Naive thymus-derived CD8-positive, alpha-beta T cell (primary cell): ENCODE results near the gene ARMC10. TPM values are rescaled to one million over a fixed set of nuclear protein-coding genes. Genes with fewer than 3 reads are reported as not detected.
"Not testable (repeated sequence)": the region's sequence is repeated elsewhere in the genome, so short reads cannot be mapped to it uniquely, and the experiment has no call there.

Source experiments
- ATAC-seq, 2 donors: fragments of 150-1000 bp; cut with Tn5 transposase in 1 of 2; sonication (Bioruptor Pico), chemical (Tn5 transposase) in 1 of 2; 1 replicate in 1 of 2; 2 replicates in 1 of 2; pipeline ENCODE4 v1.10.0; 2021; ENCODE audit warnings: mild to moderate bottlenecking in 2 of 2, moderate library complexity in 2 of 2
- POLR2A ChIA-PET: fragments of 350-600 bp; sonication (Branson Sonifier 250); formaldehyde crosslinking; loops from one replicate; lab custom pipeline; 2021; ENCODE audit warnings: antibody characterized with exemption; lab: Charles Lee
- DNase-seq, 10 donors: peaks; one replicate each; pipeline versions ENCODE4 v3.0.0 to v3.0.0-alpha.2; 2020 to 2022
- H3K27ac Mint-ChIP-seq, 10 donors: one replicate each; pipeline ENCODE4 v1.8.0; 2020 to 2022; ENCODE audit warnings: mild to moderate bottlenecking in 10 of 10, mixed read lengths in 10 of 10, moderate library complexity in 4 of 10, inconsistent platforms in 1 of 10
- H3K27me3 Mint-ChIP-seq, 5 donors: one replicate each; pipeline ENCODE4 v1.8.0; 2021 to 2022; ENCODE audit warnings: mixed read lengths in 5 of 5
- H3K36me3 Mint-ChIP-seq, 3 donors: one replicate each; pipeline ENCODE4 v1.8.0; 2020 to 2022; ENCODE audit warnings: mixed read lengths in 3 of 3, mild to moderate bottlenecking in 2 of 3, inconsistent platforms in 1 of 3
- H3K4me1 Mint-ChIP-seq, 4 donors: one replicate each; pipeline ENCODE4 v1.8.0; 2021 to 2022; ENCODE audit warnings: mixed read lengths in 4 of 4
- H3K4me3 Mint-ChIP-seq, 10 donors: one replicate each; pipeline ENCODE4 v1.8.0; 2020 to 2022; ENCODE audit warnings: mild to moderate bottlenecking in 10 of 10, mixed read lengths in 10 of 10, moderate library complexity in 6 of 10, inconsistent platforms in 1 of 10
- H3K9me3 Mint-ChIP-seq, 9 donors: one replicate each; pipeline ENCODE4 v1.8.0; 2020 to 2022; ENCODE audit warnings: mixed read lengths in 9 of 9, mild to moderate bottlenecking in 3 of 9, inconsistent platforms in 1 of 9, moderate library complexity in 1 of 9
- polyA plus RNA-seq, 3 donors: library from polyadenylated mRNA; unstranded; fragments of 300-500 nt; fragmentation: Illumina TruSeq; gene quantifications; one replicate each; pipeline ENCODE4 v1.2.3, GENCODE V29; 2021
- total RNA-seq, 8 experiments: library from RNA in 2 of 8; stranded (reverse) in 2 of 8; gene quantifications; one replicate each; pipeline ENCODE4 v1.2.3 and lab custom pipeline; 2021 to 2026

Gene ARMC10
- total RNA-seq: 10 to 100 TPM; 27.3 to 28.7 TPM
- polyA plus RNA-seq: 10 to 100 TPM; 38.3 to 45.8 (median 41.0) TPM
- total RNA-seq (lab: John Stamatoyannopoulos, UW): 12.3 to 57.3 (median 30.7) reads per million in 6 experiments

DNA sequence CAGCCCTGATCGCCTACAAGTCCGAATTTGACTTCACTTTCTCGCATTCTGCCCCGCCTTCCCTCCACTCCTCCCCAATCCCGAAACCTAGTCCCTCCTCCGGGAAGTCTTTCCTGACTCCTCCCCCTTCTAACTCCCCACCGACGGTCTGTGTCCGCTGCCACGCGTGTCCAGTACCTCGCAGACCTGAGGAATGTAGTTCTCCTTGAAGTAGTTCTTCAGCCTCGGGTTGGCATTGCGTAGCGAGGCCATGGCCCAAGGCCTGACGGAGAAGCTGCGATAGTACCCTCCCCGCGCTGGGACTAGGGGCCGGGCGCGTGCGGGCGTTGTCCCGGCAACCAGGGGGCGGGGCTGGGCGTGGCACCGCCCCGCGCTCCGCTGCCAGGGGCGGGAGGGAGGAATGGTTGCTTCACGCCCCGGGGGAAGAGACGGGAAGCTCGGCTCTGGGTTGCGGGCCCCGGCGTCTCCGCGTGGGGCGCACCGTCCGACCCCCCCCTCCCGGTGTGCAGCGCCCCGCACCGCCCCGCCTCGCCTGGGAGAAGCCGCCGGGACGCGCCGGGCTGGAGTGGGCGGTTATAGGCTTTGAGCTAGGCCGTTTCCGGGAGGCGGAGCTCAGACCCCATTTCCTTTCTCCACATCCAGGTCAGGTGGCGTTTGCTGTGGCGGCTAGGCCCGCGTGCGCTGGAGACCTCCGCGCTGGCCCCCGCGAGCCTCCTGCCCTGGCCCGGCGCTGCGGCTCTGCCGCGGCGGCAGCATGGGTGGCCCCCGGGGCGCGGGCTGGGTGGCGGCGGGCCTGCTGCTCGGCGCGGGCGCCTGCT, at the start of gene ARMC10, which contains the start of gene FBXL13:
ARMC10 (plus strand) TSS at position 622 of the 818 bp plus-strand sequence; CDS start at position 755, 133 bp downstream.
FBXL13 (minus strand) TSS at position 278 of the 818 bp plus-strand sequence.
- peaks cover 22 to 50% (median 42%) of the 10 kb centered on the region in 4 donors for H3K4me1 Mint-ChIP-seq
- no peaks in the 10 kb centered on the region for H3K27me3 Mint-ChIP-seq
- H3K36me3 Mint-ChIP-seq: peaks cover 0 to 11% (median 3%) of the 10 kb centered on the region in 3 donors
- H3K4me3 Mint-ChIP-seq: peak within 1 kb of the TSS; percentile 93 to 97 (median 96)
- peak within 1 kb of the TSS; percentile 88 to 99 (median 96) for H3K27ac Mint-ChIP-seq
- DNase-seq (peak; percentile 81 to 92 (median 90)), ATAC-seq (peak; percentile 79)
- H3K9me3 Mint-ChIP-seq: no peaks in the 10 kb centered on the region
- POLR2A ChIA-PET: interaction anchor here (0.8 to 2.7 kb wide), 14 partner anchors 9 to 1866 kb away, joined by 3 to 26 read pairs (median 4); partner anchors contain the start of genes FAM185A, NAPEPLD and PSMC2

DNA sequence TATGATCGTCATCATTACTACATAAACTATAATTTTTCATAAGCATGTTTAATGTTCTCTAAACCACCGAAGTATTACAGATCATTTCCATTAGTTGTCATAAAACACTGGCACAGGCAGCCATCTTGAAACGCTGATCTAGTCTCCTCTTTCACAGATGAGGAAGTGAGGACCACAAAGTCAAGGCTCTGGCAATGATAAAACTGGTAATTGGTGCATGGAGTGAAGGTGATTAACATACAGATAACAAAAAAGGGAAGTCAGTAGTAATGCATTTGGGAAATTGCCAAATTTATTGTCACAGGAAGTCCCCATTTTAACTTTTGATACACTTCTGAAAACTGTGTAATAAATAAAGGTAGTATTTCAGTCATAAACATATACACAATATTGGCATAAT, 49.6 kb upstream of the ARMC10 start:
- Mint-ChIP-seq H3K36me3 (peaks cover 5 to 26% (median 10%) of the 10 kb centered on the region in 3 donors), H3K4me3 (no peak overlapping the region), H3K27ac (no peak overlapping the region), H3K9me3 (peaks cover 0 to 18% (median 9%) of the 10 kb centered on the region in 9 donors), H3K27me3 (no peaks in the 10 kb centered on the region), H3K4me1 (peaks cover 0 to 6% (median 2%) of the 10 kb centered on the region in 4 donors)
- ATAC-seq (no peak), DNase-seq (no peak)
- POLR2A ChIA-PET: no interaction called here

DNA sequence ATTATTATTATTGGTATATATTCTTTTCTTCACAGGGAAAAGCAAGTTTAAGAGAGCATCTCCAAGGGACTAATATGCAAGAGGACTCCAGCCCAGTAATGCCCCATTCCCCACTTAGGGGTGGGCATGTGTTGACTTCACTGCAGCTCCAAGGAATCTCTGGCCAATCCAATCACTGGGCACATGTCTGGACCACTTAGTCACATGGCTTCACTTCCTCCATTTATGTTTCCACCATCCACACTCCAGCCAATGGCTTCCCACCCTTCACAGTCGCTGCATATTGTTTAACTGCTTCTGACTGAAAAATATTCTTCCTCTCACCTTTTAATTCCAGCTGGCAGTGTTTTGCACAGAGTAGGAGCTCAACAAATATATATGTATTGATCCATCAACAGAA, 43.9 kb upstream of the ARMC10 start:
- no peak overlapping the region for H3K4me3 Mint-ChIP-seq
- POLR2A ChIA-PET: no interaction called here
- no peaks in the 10 kb centered on the region for H3K27me3 Mint-ChIP-seq
- no peak for DNase-seq
- no peaks in the 10 kb centered on the region for H3K9me3 Mint-ChIP-seq
- no peaks in the 10 kb centered on the region for H3K4me1 Mint-ChIP-seq
- no peak for ATAC-seq
- no peak overlapping the region for H3K27ac Mint-ChIP-seq
- peaks cover 0 to 6% (median 0%) of the 10 kb centered on the region in 3 donors for H3K36me3 Mint-ChIP-seq

- Mint-ChIP-seq H3K4me3 (no peak overlapping the region), H3K36me3 (peaks cover 0 to 6% (median 0%) of the 10 kb centered on the region in 3 donors), H3K4me1 (no peaks in the 10 kb centered on the region), H3K9me3 (no peaks in the 10 kb centered on the region), H3K27me3 (no peaks in the 10 kb centered on the region), H3K27ac (no peak overlapping the region)
- no peak for DNase-seq
- POLR2A ChIA-PET: no interaction called here
- no peak for ATAC-seq
Observed at GRCh38 chr7:103031781-103032180, 43.2 kb upstream of the ARMC10 start.

DNA sequence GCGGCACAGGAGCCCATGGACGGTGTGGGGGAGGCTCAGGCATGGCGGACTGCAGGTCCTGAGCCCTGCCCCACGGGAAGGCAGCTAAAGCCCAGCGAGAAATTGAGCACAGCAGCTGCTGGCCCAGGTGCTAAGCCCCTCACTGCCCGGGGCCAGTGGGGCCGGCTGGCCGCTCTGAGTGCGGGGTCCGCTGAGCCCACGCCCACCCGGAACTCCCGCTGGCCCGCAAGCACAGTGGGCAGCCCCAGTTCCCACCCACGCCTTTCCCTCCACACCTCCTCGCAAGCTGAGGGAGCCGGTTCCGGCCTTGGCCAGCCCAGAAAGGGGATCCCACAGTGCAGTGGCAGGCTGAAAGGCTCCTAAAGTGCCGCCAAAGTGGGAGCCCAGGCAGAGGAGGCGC, 40.6 kb upstream of the ARMC10 start:
- POLR2A ChIA-PET, H3K27ac Mint-ChIP-seq, H3K4me1 Mint-ChIP-seq, DNase-seq, ATAC-seq, H3K4me3 Mint-ChIP-seq, H3K9me3 Mint-ChIP-seq, H3K27me3 Mint-ChIP-seq: not testable (repeated sequence)
- peaks cover 0 to 12% (median 8%) of the 10 kb centered on the region in 3 donors for H3K36me3 Mint-ChIP-seq

DNA sequence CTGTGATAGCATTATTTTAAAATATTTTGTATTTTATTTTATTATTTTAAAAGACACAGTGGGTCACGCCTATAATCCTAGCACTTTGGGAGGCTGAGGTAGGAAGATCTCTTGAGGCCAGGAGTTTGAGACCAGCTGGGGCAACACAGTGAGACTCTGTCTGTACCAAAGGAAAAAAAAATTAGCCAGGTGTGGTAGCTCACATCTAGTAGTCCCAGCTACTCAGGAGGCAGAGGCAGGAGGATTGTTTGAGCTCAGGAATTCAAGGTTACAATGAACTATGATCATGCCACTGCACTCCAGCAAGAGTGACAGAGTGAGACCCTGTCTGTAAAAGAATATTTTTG, 37.5 kb upstream of the ARMC10 start:
- Mint-ChIP-seq H3K9me3 (peaks cover 0 to 15% (median under 1%) of the 10 kb centered on the region in 9 donors), H3K4me3 (no peak overlapping the region), H3K27me3 (peaks cover 0 to 3% (median 0%) of the 10 kb centered on the region in 5 donors), H3K36me3 (peaks cover 6 to 19% (median 11%) of the 10 kb centered on the region in 3 donors), H3K27ac (no peak overlapping the region), H3K4me1 (peaks cover 0 to 3% (median 0%) of the 10 kb centered on the region in 4 donors)
- ATAC-seq: no peak
- POLR2A ChIA-PET: no interaction called here
- DNase-seq: no peak

DNA sequence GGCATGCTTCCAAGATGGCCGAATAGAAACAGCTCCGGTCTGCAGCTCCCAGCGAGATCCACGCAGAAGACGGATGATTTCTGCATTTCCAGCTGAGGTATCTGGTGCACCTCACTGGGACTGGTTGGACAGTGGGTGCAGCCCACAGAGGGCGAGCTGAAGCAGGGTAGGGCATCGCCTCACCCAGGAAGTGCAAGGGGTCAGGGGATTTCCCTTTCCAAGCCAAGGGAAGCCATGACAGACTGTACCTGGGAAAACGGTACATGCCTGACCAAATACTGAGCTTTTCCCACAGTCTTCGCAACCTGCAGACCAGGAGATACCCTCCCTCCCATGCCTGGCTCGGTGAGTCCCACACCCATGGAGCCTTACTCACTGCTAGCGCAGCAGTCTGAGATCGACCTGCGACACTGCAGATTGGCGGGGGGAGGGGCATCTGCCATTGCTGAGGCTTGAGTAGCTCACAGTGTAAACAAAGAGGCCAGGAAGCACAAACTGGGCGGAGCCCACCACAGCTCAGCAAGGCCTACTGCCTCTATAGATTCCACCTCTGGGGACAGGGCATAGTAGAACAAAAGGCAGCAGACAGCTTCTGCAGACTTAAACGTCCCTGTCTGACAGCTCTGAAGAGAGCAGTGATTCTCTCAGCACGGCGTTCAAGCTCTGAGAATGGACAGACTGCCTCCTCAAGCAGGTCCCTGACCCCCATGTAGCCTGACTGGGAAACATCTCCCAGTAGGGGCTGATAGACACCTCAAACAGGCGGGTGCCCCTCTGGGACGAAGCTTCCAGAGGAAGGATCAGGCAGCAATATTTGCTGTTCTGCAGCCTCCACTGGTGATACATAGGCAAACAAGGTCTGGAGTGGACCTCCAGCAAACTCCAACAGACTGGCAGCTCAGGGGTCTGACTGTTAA, 36.9 kb upstream of the ARMC10 start:
- H3K27ac Mint-ChIP-seq, H3K4me3 Mint-ChIP-seq, DNase-seq, H3K4me1 Mint-ChIP-seq, POLR2A ChIA-PET, ATAC-seq, H3K27me3 Mint-ChIP-seq: not testable (repeated sequence)
- peaks cover 0 to 21% (median 7%) of the 10 kb centered on the region in 9 donors for H3K9me3 Mint-ChIP-seq
- H3K36me3 Mint-ChIP-seq: peaks cover 10 to 24% (median 18%) of the 10 kb centered on the region in 3 donors

DNA sequence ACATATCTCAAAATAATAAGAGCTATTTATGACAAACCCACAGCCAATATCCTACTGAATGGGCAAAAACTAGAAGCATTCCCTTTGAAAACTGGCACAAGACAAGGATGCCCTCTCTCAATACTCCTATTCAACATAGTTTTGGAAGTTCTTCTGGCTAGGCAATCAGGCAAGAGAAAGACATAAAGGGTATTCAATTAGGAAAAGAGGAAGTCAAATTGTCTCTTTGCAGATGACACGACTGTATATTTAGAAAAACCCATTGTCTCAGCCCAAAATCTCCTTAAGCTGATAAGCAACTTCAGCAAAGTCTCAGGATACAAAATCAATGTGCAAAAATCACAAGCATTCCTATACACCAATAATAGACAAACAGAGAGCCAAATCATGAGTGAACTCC, 33.1 kb upstream of the ARMC10 start:
- H3K36me3 Mint-ChIP-seq: peaks cover 17 to 33% (median 20%) of the 10 kb centered on the region in 3 donors
- H3K4me1 Mint-ChIP-seq, H3K27me3 Mint-ChIP-seq, POLR2A ChIA-PET, DNase-seq, H3K27ac Mint-ChIP-seq, H3K4me3 Mint-ChIP-seq, ATAC-seq: not testable (repeated sequence)
- H3K9me3 Mint-ChIP-seq: peaks cover 0 to 23% (median 11%) of the 10 kb centered on the region in 9 donors

DNA sequence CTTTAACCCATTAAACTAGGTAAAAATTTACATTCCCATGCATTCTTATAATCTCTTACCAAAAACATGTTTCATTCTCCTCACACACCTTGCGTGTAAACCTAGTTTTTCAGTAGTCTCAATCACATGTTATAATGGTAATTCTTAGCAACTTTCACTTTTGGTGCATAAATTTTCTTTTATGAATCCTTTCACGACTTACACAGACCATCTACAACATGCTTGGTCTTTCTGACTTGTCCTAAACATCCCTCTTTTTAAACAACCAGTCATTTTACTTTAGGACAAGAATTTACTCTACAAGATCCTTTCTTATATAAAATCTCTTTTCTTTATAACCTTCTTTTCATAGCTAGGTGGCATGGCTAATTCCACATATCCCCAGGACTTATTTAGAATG, 26.1 kb upstream of the ARMC10 start:
- Mint-ChIP-seq H3K4me1 (no peaks in the 10 kb centered on the region), H3K27ac (no peak overlapping the region), H3K4me3 (no peak overlapping the region), H3K36me3 (peaks cover 7 to 16% (median 10%) of the 10 kb centered on the region in 3 donors), H3K9me3 (peaks cover 0 to 6% (median 1%) of the 10 kb centered on the region in 9 donors), H3K27me3 (no peaks in the 10 kb centered on the region)
- DNase-seq: no peak
- POLR2A ChIA-PET: interaction anchor here (0.7 kb wide), 1 partner anchor 122 kb away, joined by 3 read pairs; no protein-coding TSS in a partner anchor
- ATAC-seq: no peak

- no peak for DNase-seq
- Mint-ChIP-seq H3K9me3 (peaks cover 0 to 6% (median 0%) of the 10 kb centered on the region in 9 donors), H3K36me3 (peaks cover 7 to 19% (median 11%) of the 10 kb centered on the region in 3 donors), H3K4me3 (no peak overlapping the region), H3K4me1 (no peaks in the 10 kb centered on the region), H3K27ac (no peak overlapping the region), H3K27me3 (no peaks in the 10 kb centered on the region)
- no peak for ATAC-seq
- POLR2A ChIA-PET: no interaction called here
Observed at GRCh38 chr7:103051519-103051918, 23.4 kb upstream of the ARMC10 start.

GRCh38 chr7:103056006-103056405, 18.9 kb upstream of the ARMC10 start:
- H3K4me3 Mint-ChIP-seq, H3K4me1 Mint-ChIP-seq, H3K27me3 Mint-ChIP-seq, H3K9me3 Mint-ChIP-seq, H3K27ac Mint-ChIP-seq, POLR2A ChIA-PET, ATAC-seq, DNase-seq: not testable (repeated sequence)
- H3K36me3 Mint-ChIP-seq: peaks cover 0 to 15% (median 2%) of the 10 kb centered on the region in 3 donors

- Mint-ChIP-seq H3K27me3 (no peaks in the 10 kb centered on the region), H3K4me3 (no peak overlapping the region), H3K27ac (no peak overlapping the region), H3K36me3 (peaks cover 0 to 15% (median 2%) of the 10 kb centered on the region in 3 donors), H3K9me3 (no peaks in the 10 kb centered on the region), H3K4me1 (peaks cover 0 to 2% (median under 1%) of the 10 kb centered on the region in 4 donors)
- ATAC-seq: no peak
- DNase-seq: no peak
- POLR2A ChIA-PET: interaction anchor here (1.0 kb wide), 1 partner anchor 15 kb away, joined by 3 read pairs; no protein-coding TSS in a partner anchor
Observed at GRCh38 chr7:103058122-103058521, 16.8 kb upstream of the ARMC10 start.
